Body of pancreas (tissue), 4 donors: ENCODE results near the gene HELT.

ENCODE experiments used
- CTCF ChIP-seq, 7 experiments: fragments of 450-650 bp in 4 of 7; fragments of 200-600 bp in 3 of 7; sonication (generic) in 3 of 7; IDR thresholded peaks; one replicate each; pipeline ENCODE4 v1.5.1; 2016 to 2019; ENCODE audit warnings: antibody characterized with exemption in 7 of 7
- POLR2A ChIP-seq, 3 donors: fragments of 450-650 bp; IDR thresholded peaks; one replicate each; pipeline ENCODE4 v1.6.1; 2016; ENCODE audit warnings: antibody characterized with exemption in 3 of 3, mild to moderate bottlenecking in 2 of 3

- TF ChIP-seq CTCF (IDR thresholded peaks at IDR 0.05) (no peak), POLR2A (IDR thresholded peaks at IDR 0.05) (no peak)
Observed at GRCh38 chr4:185020293-185020808, 2.1 kb downstream of the HELT start.
